BLaER1 (cell line): ENCODE results near the gene DYSF.

ENCODE experiments used
- H3K27ac ChIP-seq: shearing (Covaris generic); formaldehyde crosslinking; 2 replicates; pipeline ENCODE4 v1.8.1; 2022
- H3K27me3 ChIP-seq: shearing (Covaris generic); formaldehyde crosslinking; 2 replicates; pipeline ENCODE4 v1.8.1; 2022
- H3K36me3 ChIP-seq: shearing (Covaris generic); formaldehyde crosslinking; 2 replicates; pipeline ENCODE4 v1.8.1; 2022
- H3K4me1 ChIP-seq: shearing (Covaris generic); formaldehyde crosslinking; 2 replicates; pipeline ENCODE4 v1.8.1; 2022
- H3K4me2 ChIP-seq: shearing (Covaris generic); formaldehyde crosslinking; 2 replicates; pipeline ENCODE4 v1.8.1; 2022
- H3K4me3 ChIP-seq: shearing (Covaris generic); formaldehyde crosslinking; 2 replicates; pipeline ENCODE4 v1.8.1; 2022
- H3K9ac ChIP-seq: shearing (Covaris generic); formaldehyde crosslinking; 2 replicates; pipeline ENCODE4 v1.8.1; 2022
- H3K9me3 ChIP-seq: shearing (Covaris generic); formaldehyde crosslinking; 2 replicates; pipeline ENCODE4 v1.8.1; 2022
- H4K20me1 ChIP-seq: shearing (Covaris generic); formaldehyde crosslinking; 2 replicates; pipeline ENCODE4 v1.8.1; 2022
- Cebpa-rat ChIP-seq: shearing (Covaris generic); IDR thresholded peaks from 2 replicates; pipeline ENCODE4 v1.8.1; 2022

Gene DYSF

GRCh38 chr2:71455741-71456569 lies 2.6 kb downstream of the DYSF start:
- Histone ChIP-seq H3K27ac (peak overlapping the region; percentile 79), H3K9ac (peak overlapping the region; percentile 70), H3K4me3 (peak overlapping the region; percentile 69), H3K4me2 (peak overlapping the region; percentile 96), H3K36me3 (no peaks in the 10 kb centered on the region), H3K4me1 (peaks cover 70% of the 10 kb centered on the region), H4K20me1 (no peaks in the 10 kb centered on the region), H3K9me3 (no peaks in the 10 kb centered on the region), H3K27me3 (peaks cover 18% of the 10 kb centered on the region)
- TF ChIP-seq Cebpa-rat = no peak

DNA sequence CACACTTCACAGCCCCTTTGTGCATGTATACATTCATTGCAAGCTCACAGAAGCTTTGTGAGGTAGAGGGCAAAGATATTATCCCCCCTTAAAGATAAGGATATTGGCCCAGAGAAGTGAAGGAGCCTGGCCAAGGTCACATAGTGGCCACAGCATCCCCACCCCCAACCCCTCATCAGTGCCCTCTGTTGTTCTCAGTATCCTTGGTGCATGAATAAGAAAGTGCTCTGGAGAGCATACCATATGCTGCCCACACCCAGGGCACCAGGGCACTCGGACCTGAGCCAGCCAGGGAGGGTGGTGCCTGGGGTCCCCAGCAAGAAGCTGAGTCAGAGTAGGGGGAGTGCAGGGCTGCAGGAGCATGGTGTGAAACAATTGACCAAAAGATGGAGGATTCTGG lies 3.3 kb downstream of the DYSF start:
- Histone ChIP-seq H3K9me3 (no peaks in the 10 kb centered on the region), H3K36me3 (no peaks in the 10 kb centered on the region), H3K27me3 (peaks cover 18% of the 10 kb centered on the region), H4K20me1 (no peaks in the 10 kb centered on the region), H3K9ac (no peak overlapping the region), H3K27ac (peak overlapping the region; percentile 79; the same call in 1 of the 2 replicates), H3K4me3 (no peak overlapping the region), H3K4me2 (peak overlapping the region; percentile 96), H3K4me1 (peaks cover 63% of the 10 kb centered on the region)
- no peak for TF ChIP-seq Cebpa-rat

GRCh38 chr2:71457123-71457915 lies 4.0 kb downstream of the DYSF start:
- no peak for TF ChIP-seq Cebpa-rat
- Histone ChIP-seq H3K4me3 (no peak overlapping the region), H3K4me1 (peaks cover 56% of the 10 kb centered on the region), H3K36me3 (no peaks in the 10 kb centered on the region), H3K27ac (no peak overlapping the region), H4K20me1 (no peaks in the 10 kb centered on the region), H3K4me2 (no peak overlapping the region), H3K27me3 (peaks cover 18% of the 10 kb centered on the region), H3K9ac (no peak overlapping the region), H3K9me3 (peaks cover 5% of the 10 kb centered on the region)

DNA sequence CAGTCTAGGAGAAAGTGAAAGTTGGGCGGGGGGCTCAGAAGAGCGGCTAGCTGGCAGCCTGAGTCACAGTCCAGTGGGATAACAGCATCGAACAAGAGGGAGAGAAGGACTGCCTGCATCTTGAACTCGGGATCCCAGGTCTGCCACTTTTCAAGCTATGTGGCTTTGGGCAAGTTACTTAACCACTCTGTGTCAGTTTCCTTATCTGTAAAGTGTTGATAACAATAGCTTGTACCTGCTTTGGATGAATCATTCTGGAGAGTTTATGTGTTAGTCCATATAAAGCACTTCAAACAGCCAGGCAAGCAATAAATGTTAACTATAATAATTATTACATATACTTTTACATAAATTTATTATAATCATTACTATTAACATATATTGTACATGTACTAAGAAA lies 4.6 kb downstream of the DYSF start:
- Histone ChIP-seq H4K20me1 (no peaks in the 10 kb centered on the region), H3K4me2 (no peak overlapping the region), H3K36me3 (no peaks in the 10 kb centered on the region), H3K27ac (no peak overlapping the region), H3K9me3 (peaks cover 11% of the 10 kb centered on the region), H3K27me3 (peaks cover 18% of the 10 kb centered on the region), H3K9ac (no peak overlapping the region), H3K4me3 (no peak overlapping the region), H3K4me1 (peaks cover 50% of the 10 kb centered on the region)
- TF ChIP-seq Cebpa-rat = no peak

- no peak for TF ChIP-seq Cebpa-rat
- no peak overlapping the region for H3K9ac ChIP-seq
- peaks cover 17% of the 10 kb centered on the region for H3K9me3 ChIP-seq
- H3K4me2 ChIP-seq = no peak overlapping the region
- H3K36me3 ChIP-seq = no peaks in the 10 kb centered on the region
- no peak overlapping the region for H3K4me3 ChIP-seq
- H3K4me1 ChIP-seq = peaks cover 44% of the 10 kb centered on the region
- H3K27ac ChIP-seq = no peak overlapping the region
- H3K27me3 ChIP-seq = peaks cover 14% of the 10 kb centered on the region
- no peaks in the 10 kb centered on the region for H4K20me1 ChIP-seq
These were observed 5.2 kb downstream of the DYSF start for GRCh38 chr2:71458413-71459083.

GRCh38 chr2:71459084-71459431 lies 5.7 kb downstream of the DYSF start:
- H4K20me1 ChIP-seq = no peaks in the 10 kb centered on the region
- H3K4me2 ChIP-seq = no peak overlapping the region
- H3K4me1 ChIP-seq = peaks cover 39% of the 10 kb centered on the region
- no peak for TF ChIP-seq Cebpa-rat
- H3K27ac ChIP-seq = no peak overlapping the region
- H3K27me3 ChIP-seq = peaks cover 14% of the 10 kb centered on the region
- peaks cover 22% of the 10 kb centered on the region for H3K9me3 ChIP-seq
- no peak overlapping the region for H3K4me3 ChIP-seq
- H3K9ac ChIP-seq = no peak overlapping the region
- H3K36me3 ChIP-seq = no peaks in the 10 kb centered on the region

DNA sequence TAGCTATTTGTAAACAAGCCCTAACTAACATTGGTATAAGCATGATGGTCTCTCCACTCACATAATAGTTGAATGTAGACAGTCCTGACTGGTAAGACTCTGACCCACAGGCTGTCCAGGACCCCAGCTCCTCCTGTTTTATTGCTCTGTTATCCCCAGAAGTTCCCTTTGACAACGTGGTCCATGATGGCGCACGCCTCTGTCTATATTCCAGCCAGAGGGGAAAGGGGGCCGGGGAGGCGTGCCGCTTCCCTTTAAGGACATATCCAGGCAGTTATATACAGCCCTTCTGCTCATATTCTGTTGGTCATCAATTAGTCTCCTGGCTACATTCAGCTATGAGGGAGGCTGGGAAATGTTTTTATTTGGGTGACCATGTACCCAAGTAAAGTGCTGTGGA lies 6.7 kb downstream of the DYSF start:
- Histone ChIP-seq H3K27me3 (peaks cover 15% of the 10 kb centered on the region), H3K4me2 (no peak overlapping the region)

DNA sequence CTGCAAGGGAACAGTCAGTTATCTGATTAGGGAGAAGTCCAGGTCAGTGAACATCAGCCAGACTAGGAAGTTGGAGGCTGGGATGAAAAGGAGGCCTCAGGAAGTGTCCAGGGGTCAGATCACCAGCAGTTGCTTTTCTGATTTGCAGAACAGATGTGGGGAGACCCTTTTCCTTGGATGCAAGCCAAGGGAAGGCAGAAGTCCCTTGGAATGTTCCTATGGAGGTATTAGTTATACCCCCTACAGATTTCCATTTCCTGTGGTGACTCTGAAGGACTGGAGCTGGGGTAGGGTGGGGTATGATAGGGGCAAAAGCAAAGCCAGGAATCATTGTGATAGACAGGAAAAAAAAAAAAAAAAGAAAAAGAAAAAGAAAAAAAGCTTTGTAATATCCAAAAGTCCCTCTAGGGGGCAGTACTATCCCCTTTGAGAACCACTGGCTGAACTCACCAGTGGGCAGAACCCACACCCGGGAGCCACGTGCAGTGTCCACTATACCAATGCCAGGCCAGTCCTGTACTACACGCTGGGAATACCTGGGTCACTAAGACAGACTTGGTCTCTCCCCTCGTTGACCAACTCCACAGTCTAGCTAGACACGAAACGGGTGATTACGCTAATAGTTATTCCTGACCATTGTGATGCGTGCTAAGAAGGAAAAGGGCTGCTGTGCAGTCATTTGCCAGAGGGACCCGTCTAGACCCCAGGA lies 7.4 kb downstream of the DYSF start:
- no peak overlapping the region for H3K4me3 ChIP-seq
- no peak overlapping the region for H3K4me2 ChIP-seq
- H4K20me1 ChIP-seq = peaks cover 6% of the 10 kb centered on the region; the same call in 1 of the 2 replicates

More for the DNA sequence above, 6.7 kb downstream of the DYSF start:
- H3K9me3 ChIP-seq = peaks cover 26% of the 10 kb centered on the region
- no peaks in the 10 kb centered on the region for H3K36me3 ChIP-seq
- H3K9ac ChIP-seq = no peak overlapping the region
- no peak for TF ChIP-seq Cebpa-rat
- no peaks in the 10 kb centered on the region for H4K20me1 ChIP-seq
- H3K27ac ChIP-seq = no peak overlapping the region
- H3K4me1 ChIP-seq = peaks cover 29% of the 10 kb centered on the region
- no peak overlapping the region for H3K4me3 ChIP-seq

GRCh38 chr2:71461304-71461671 lies 7.9 kb downstream of the DYSF start:
- Histone ChIP-seq H3K9me3 (peaks cover 26% of the 10 kb centered on the region), H3K36me3 (no peaks in the 10 kb centered on the region), H3K4me1 (peaks cover 20% of the 10 kb centered on the region), H3K4me2 (no peak overlapping the region), H3K27ac (no peak overlapping the region), H3K27me3 (peaks cover 28% of the 10 kb centered on the region), H4K20me1 (peaks cover 12% of the 10 kb centered on the region), H3K4me3 (no peak overlapping the region), H3K9ac (no peak overlapping the region)
- no peak for TF ChIP-seq Cebpa-rat

More for the DNA sequence above, 7.4 kb downstream of the DYSF start:
- no peaks in the 10 kb centered on the region for H3K36me3 ChIP-seq
- peaks cover 26% of the 10 kb centered on the region for H3K9me3 ChIP-seq
- TF ChIP-seq Cebpa-rat = no peak
- no peak overlapping the region for H3K9ac ChIP-seq
- H3K27me3 ChIP-seq = peaks cover 22% of the 10 kb centered on the region
- peaks cover 22% of the 10 kb centered on the region for H3K4me1 ChIP-seq
- no peak overlapping the region for H3K27ac ChIP-seq
